Stimulated activated naive CD8-positive, alpha-beta T cell treated with anti-CD3 and anti-CD28 coated beads, Interleukin-15, amount 100 ng/mL, for 72 hours (primary cell): Measurements from ENCODE around the gene C20orf144.
"Not testable (repeated sequence)": the region's sequence is repeated elsewhere in the genome, so short reads cannot be mapped to it uniquely, and the experiment has no call there.

Experiments used
- ATAC-seq: fragments of 150-1000 bp; cut with Tn5 transposase; 2 replicates; pipeline ENCODE4 v1.10.0; 2021; ENCODE audit warnings: mild to moderate bottlenecking, moderate library complexity
- DNase-seq, 2 donors: peaks; one replicate each; pipeline ENCODE4 v3.0.0; 2021 to 2022
- H3K27ac Mint-ChIP-seq, 2 donors: one replicate each; pipeline ENCODE4 v1.8.0; 2022; ENCODE audit warnings: mild to moderate bottlenecking in 2 of 2, mixed read lengths in 2 of 2, moderate library complexity in 2 of 2
- H3K27me3 Mint-ChIP-seq: one replicate; pipeline ENCODE4 v1.8.0; 2022; ENCODE audit warnings: mixed read lengths
- H3K4me1 Mint-ChIP-seq: one replicate; pipeline ENCODE4 v1.8.0; 2022; ENCODE audit warnings: mild to moderate bottlenecking, mixed read lengths
- H3K4me3 Mint-ChIP-seq, 2 donors: one replicate each; pipeline ENCODE4 v1.8.0; 2022; ENCODE audit warnings: mild to moderate bottlenecking in 2 of 2, mixed read lengths in 2 of 2, moderate library complexity in 1 of 2
- H3K9me3 Mint-ChIP-seq, 2 donors: one replicate each; pipeline ENCODE4 v1.8.0; 2022; ENCODE audit warnings: mixed read lengths in 2 of 2

The C20orf144 gene

GRCh38 chr20:33646191-33646590 lies 15.9 kb upstream of the C20orf144 start:
- ATAC-seq (no peak), DNase-seq (no peak)
- Mint-ChIP-seq H3K4me3 (no peak overlapping the region), H3K27ac (peak overlapping the region in 1 of 2 donors; percentile 63), H3K27me3 (no peaks in the 10 kb centered on the region), H3K9me3 (no peaks in the 10 kb centered on the region), H3K4me1 (peaks cover 13% of the 10 kb centered on the region)

GRCh38 chr20:33646959-33647602 lies 15.0 kb upstream of the C20orf144 start:
- not testable (repeated sequence) for ATAC-seq, H3K4me3 Mint-ChIP-seq, H3K9me3 Mint-ChIP-seq, DNase-seq, H3K27ac Mint-ChIP-seq, H3K27me3 Mint-ChIP-seq
- H3K4me1 Mint-ChIP-seq = peaks cover 13% of the 10 kb centered on the region

- no peak for ATAC-seq
- H3K4me1 Mint-ChIP-seq = peaks cover 19% of the 10 kb centered on the region
- H3K27ac Mint-ChIP-seq = peak overlapping the region in 1 of 2 donors; percentile 54
- H3K9me3 Mint-ChIP-seq = no peaks in the 10 kb centered on the region
- DNase-seq = no peak
- H3K4me3 Mint-ChIP-seq = no peak overlapping the region
- H3K27me3 Mint-ChIP-seq = no peaks in the 10 kb centered on the region
These were observed 14.3 kb upstream of the C20orf144 start for GRCh38 chr20:33647603-33648395.

GRCh38 chr20:33648396-33649004 lies 13.6 kb upstream of the C20orf144 start:
- Mint-ChIP-seq H3K9me3 (no peaks in the 10 kb centered on the region), H3K4me1 (peaks cover 26% of the 10 kb centered on the region), H3K4me3 (no peak overlapping the region), H3K27me3 (no peaks in the 10 kb centered on the region), H3K27ac (peak overlapping the region in 1 of 2 donors; percentile 12)
- ATAC-seq (no peak), DNase-seq (no peak)

GRCh38 chr20:33649201-33649681 lies 12.9 kb upstream of the C20orf144 start:
- H3K4me1 Mint-ChIP-seq = peaks cover 28% of the 10 kb centered on the region
- DNase-seq (no peak), ATAC-seq (no peak)
- H3K27me3 Mint-ChIP-seq = no peaks in the 10 kb centered on the region
- no peaks in the 10 kb centered on the region for H3K9me3 Mint-ChIP-seq
- H3K4me3 Mint-ChIP-seq = no peak overlapping the region
- H3K27ac Mint-ChIP-seq = no peak overlapping the region

- no peak overlapping the region for H3K27ac Mint-ChIP-seq
- H3K27me3 Mint-ChIP-seq = no peaks in the 10 kb centered on the region
- DNase-seq = no peak
- peaks cover 33% of the 10 kb centered on the region for H3K4me1 Mint-ChIP-seq
- H3K9me3 Mint-ChIP-seq = no peaks in the 10 kb centered on the region
- ATAC-seq = no peak
- no peak overlapping the region for H3K4me3 Mint-ChIP-seq
These were observed 11.9 kb upstream of the C20orf144 start for GRCh38 chr20:33650111-33650752.

GRCh38 chr20:33650753-33651561 lies 11.2 kb upstream of the C20orf144 start:
- Mint-ChIP-seq H3K27ac (peak overlapping the region in 1 of 2 donors; percentile 34), H3K4me1 (peaks cover 33% of the 10 kb centered on the region), H3K27me3 (no peaks in the 10 kb centered on the region), H3K4me3 (no peak overlapping the region), H3K9me3 (no peaks in the 10 kb centered on the region)
- DNase-seq (no peak), ATAC-seq (no peak)

- Mint-ChIP-seq H3K27me3 (no peaks in the 10 kb centered on the region), H3K4me1 (peaks cover 33% of the 10 kb centered on the region), H3K27ac (peak overlapping the region in 1 of 2 donors; percentile 34), H3K9me3 (no peaks in the 10 kb centered on the region), H3K4me3 (no peak overlapping the region)
- no peak for ATAC-seq
- DNase-seq = no peak
These were observed 10.5 kb upstream of the C20orf144 start for GRCh38 chr20:33651562-33652048.

- ATAC-seq (peak; percentile 69), DNase-seq (peak; percentile 51 to 57)
- H3K9me3 Mint-ChIP-seq = no peaks in the 10 kb centered on the region
- H3K4me1 Mint-ChIP-seq = peaks cover 27% of the 10 kb centered on the region
- H3K27ac Mint-ChIP-seq = peak overlapping the region in 1 of 2 donors; percentile 85
- H3K4me3 Mint-ChIP-seq = no peak overlapping the region
- H3K27me3 Mint-ChIP-seq = no peaks in the 10 kb centered on the region
These were observed 8.8 kb upstream of the C20orf144 start for GRCh38 chr20:33653218-33653899.

- peaks cover 26% of the 10 kb centered on the region for H3K4me1 Mint-ChIP-seq
- H3K27ac Mint-ChIP-seq = no peak overlapping the region
- no peaks in the 10 kb centered on the region for H3K27me3 Mint-ChIP-seq
- DNase-seq = no peak
- no peaks in the 10 kb centered on the region for H3K9me3 Mint-ChIP-seq
- no peak for ATAC-seq
- H3K4me3 Mint-ChIP-seq = no peak overlapping the region
These were observed 8.1 kb upstream of the C20orf144 start for GRCh38 chr20:33653900-33654596.

- Mint-ChIP-seq H3K27ac (peak overlapping the region in 1 of 2 donors; percentile 50), H3K9me3 (no peaks in the 10 kb centered on the region), H3K4me1 (peaks cover 20% of the 10 kb centered on the region), H3K27me3 (no peaks in the 10 kb centered on the region), H3K4me3 (no peak overlapping the region)
- ATAC-seq (no peak), DNase-seq (no peak)
These were observed 7.4 kb upstream of the C20orf144 start for GRCh38 chr20:33654680-33655161.

- no peak overlapping the region for H3K4me3 Mint-ChIP-seq
- H3K27ac Mint-ChIP-seq = no peak overlapping the region
- ATAC-seq (no peak), DNase-seq (no peak)
- peaks cover 20% of the 10 kb centered on the region for H3K4me1 Mint-ChIP-seq
- H3K9me3 Mint-ChIP-seq = no peaks in the 10 kb centered on the region
- no peaks in the 10 kb centered on the region for H3K27me3 Mint-ChIP-seq
These were observed 7.0 kb upstream of the C20orf144 start for GRCh38 chr20:33655164-33655563.

GRCh38 chr20:33656010-33656782 lies 5.9 kb upstream of the C20orf144 start:
- H3K4me3 Mint-ChIP-seq = no peak overlapping the region
- H3K9me3 Mint-ChIP-seq = no peaks in the 10 kb centered on the region
- no peak for ATAC-seq
- DNase-seq = no peak
- peak overlapping the region in 1 of 2 donors; percentile 54 for H3K27ac Mint-ChIP-seq
- no peaks in the 10 kb centered on the region for H3K27me3 Mint-ChIP-seq
- peaks cover 20% of the 10 kb centered on the region for H3K4me1 Mint-ChIP-seq
